ENCODE results near the gene KCNN1.
A peak's percentile ranks its signal among the peaks of the same experiment; 100 is the strongest.

KCNN1 gene

GRCh38 chr19:17947815-17948513 lies 18.9 kb upstream of the KCNN1 start:
- Histone ChIP-seq H3K36me3 (ENCODE audit: control insufficient read depth in 1 of 2, insufficient read depth in 2 of 2, low read depth in 1 of 2, low read length in 2 of 2) (peaks cover 0 to 19% of the 10 kb centered on the region in 2 experiments), H3K9ac (ENCODE audit: low read length) (peak overlapping the region; percentile 51), H3K79me1 (replicated peaks; ENCODE audit: low read length, poor library complexity, severe bottlenecking) (no peaks in the 10 kb centered on the region), H2BK5ac (ENCODE audit: low read depth, low read length, poor library complexity, severe bottlenecking) (no peak overlapping the region), H3K18ac (ENCODE audit: low read depth in 1 of 2, low read length in 2 of 2) (no peak overlapping the region), H3K27ac (ENCODE audit: low read length, poor library complexity, severe bottlenecking) (no peak overlapping the region), H4K91ac (ENCODE audit: low read length) (no peak overlapping the region), H2BK15ac (ENCODE audit: low read depth, poor library complexity, severe bottlenecking) (peak overlapping the region; percentile 39), H3K23ac (ENCODE audit: low read length in 2 of 2) (no peak overlapping the region), H3K27me3 (ENCODE audit: control insufficient read depth in 1 of 2, insufficient read depth in 1 of 2, low read length in 2 of 2) (peaks cover 43% of the 10 kb centered on the region in 2 experiments), H4K8ac (ENCODE audit: low read length) (no peak overlapping the region), H3K14ac (ENCODE audit: low read length in 2 of 2) (no peak overlapping the region), H2BK120ac (ENCODE audit: low read depth, low read length) (peak overlapping the region; percentile 91), H2AFZ (ENCODE audit: low read depth, low read length) (no peak overlapping the region), H3K4ac (ENCODE audit: low read depth in 1 of 2, low read length in 2 of 2) (no peak overlapping the region), H3K4me3 (ENCODE audit: insufficient read depth in 1 of 2, low read depth in 1 of 2, low read length in 2 of 2) (peak overlapping the region; percentile 51 to 63), H3K4me1 (ENCODE audit: control insufficient read depth, insufficient read depth, low read depth, low read length) (peaks cover 46% of the 10 kb centered on the region), H3K9me3 (ENCODE audit: control insufficient read depth, low read length) (no peaks in the 10 kb centered on the region), H2BK12ac (ENCODE audit: low read length in 2 of 2) (no peak overlapping the region), H3K4me2 (ENCODE audit: low read length, poor library complexity, severe bottlenecking) (peak overlapping the region; percentile 81), H2AK5ac (ENCODE audit: low read length, severe bottlenecking) (no peak overlapping the region)
- 2% methylated on average over 48 of the region's 92 CpGs for WGBS
- peak; percentile 90 for DNase-seq

- Histone ChIP-seq H2BK120ac (ENCODE audit: low read depth, low read length) (peak overlapping the region; percentile 91), H3K23ac (ENCODE audit: low read length in 2 of 2) (no peak overlapping the region), H2BK5ac (ENCODE audit: low read depth, low read length, poor library complexity, severe bottlenecking) (no peak overlapping the region), H2BK12ac (ENCODE audit: low read length in 2 of 2) (no peak overlapping the region), H4K8ac (ENCODE audit: low read length) (no peak overlapping the region), H3K18ac (ENCODE audit: low read depth in 1 of 2, low read length in 2 of 2) (no peak overlapping the region), H3K27ac (ENCODE audit: low read length, poor library complexity, severe bottlenecking) (no peak overlapping the region), H2BK15ac (ENCODE audit: low read depth, poor library complexity, severe bottlenecking) (no peak overlapping the region), H4K91ac (ENCODE audit: low read length) (no peak overlapping the region), H3K4me1 (ENCODE audit: control insufficient read depth, insufficient read depth, low read depth, low read length) (peaks cover 46% of the 10 kb centered on the region), H3K14ac (ENCODE audit: low read length in 2 of 2) (no peak overlapping the region), H3K9ac (ENCODE audit: low read length) (no peak overlapping the region), H3K27me3 (ENCODE audit: control insufficient read depth in 1 of 2, insufficient read depth in 1 of 2, low read length in 2 of 2) (peaks cover 48 to 49% of the 10 kb centered on the region in 2 experiments), H3K9me3 (ENCODE audit: control insufficient read depth, low read length) (no peaks in the 10 kb centered on the region), H2AK5ac (ENCODE audit: low read length, severe bottlenecking) (no peak overlapping the region), H2AFZ (ENCODE audit: low read depth, low read length) (no peak overlapping the region), H3K4me2 (ENCODE audit: low read length, poor library complexity, severe bottlenecking) (peak overlapping the region; percentile 81), H3K36me3 (ENCODE audit: control insufficient read depth in 1 of 2, insufficient read depth in 2 of 2, low read depth in 1 of 2, low read length in 2 of 2) (peaks cover 0 to 14% of the 10 kb centered on the region in 2 experiments), H3K4me3 (ENCODE audit: insufficient read depth in 1 of 2, low read depth in 1 of 2, low read length in 2 of 2) (peak overlapping the region; percentile 41 to 63), H3K79me1 (replicated peaks; ENCODE audit: low read length, poor library complexity, severe bottlenecking) (no peaks in the 10 kb centered on the region), H3K4ac (ENCODE audit: low read depth in 1 of 2, low read length in 2 of 2) (no peak overlapping the region)
- peak; percentile 4 for DNase-seq
- WGBS = 2% methylated on average over 10 of the region's 16 CpGs
Measured at GRCh38 chr19:17948514-17948900, 18.4 kb upstream of the KCNN1 start.

- Histone ChIP-seq H3K14ac (ENCODE audit: low read length in 2 of 2) (no peak overlapping the region), H3K4ac (ENCODE audit: low read depth in 1 of 2, low read length in 2 of 2) (no peak overlapping the region), H2BK120ac (ENCODE audit: low read depth, low read length) (no peak overlapping the region), H2BK12ac (ENCODE audit: low read length in 2 of 2) (peak overlapping the region in 1 of 2 experiments; percentile 60), H3K23ac (ENCODE audit: low read length in 2 of 2) (peak overlapping the region in 1 of 2 experiments; percentile 60), H3K9me3 (ENCODE audit: control insufficient read depth, low read length) (no peaks in the 10 kb centered on the region), H3K79me1 (replicated peaks; ENCODE audit: low read length, poor library complexity, severe bottlenecking) (no peaks in the 10 kb centered on the region), H3K36me3 (ENCODE audit: control insufficient read depth in 1 of 2, insufficient read depth in 2 of 2, low read depth in 1 of 2, low read length in 2 of 2) (peaks cover 0 to 7% of the 10 kb centered on the region in 2 experiments), H2AFZ (ENCODE audit: low read depth, low read length) (no peak overlapping the region), H3K4me2 (ENCODE audit: low read length, poor library complexity, severe bottlenecking) (peak overlapping the region; percentile 81), H3K27me3 (ENCODE audit: control insufficient read depth in 1 of 2, insufficient read depth in 1 of 2, low read length in 2 of 2) (peaks cover 55 to 56% of the 10 kb centered on the region in 2 experiments), H2BK5ac (ENCODE audit: low read depth, low read length, poor library complexity, severe bottlenecking) (no peak overlapping the region), H2AK5ac (ENCODE audit: low read length, severe bottlenecking) (no peak overlapping the region), H4K91ac (ENCODE audit: low read length) (no peak overlapping the region), H3K18ac (ENCODE audit: low read depth in 1 of 2, low read length in 2 of 2) (no peak overlapping the region), H4K8ac (ENCODE audit: low read length) (no peak overlapping the region), H3K4me3 (ENCODE audit: insufficient read depth in 1 of 2, low read depth in 1 of 2, low read length in 2 of 2) (peak overlapping the region in 1 of 2 experiments; percentile 41), H2BK15ac (ENCODE audit: low read depth, poor library complexity, severe bottlenecking) (peak overlapping the region; percentile 76), H3K27ac (ENCODE audit: low read length, poor library complexity, severe bottlenecking) (no peak overlapping the region), H3K9ac (ENCODE audit: low read length) (no peak overlapping the region), H3K4me1 (ENCODE audit: control insufficient read depth, insufficient read depth, low read depth, low read length) (peaks cover 40% of the 10 kb centered on the region)
- peak; percentile 14 for DNase-seq
- 3% methylated on average over 45 of the region's 49 CpGs for WGBS
Measured at GRCh38 chr19:17948931-17949930, 17.7 kb upstream of the KCNN1 start.

- H3K79me1 ChIP-seq (replicated peaks; ENCODE audit: low read length, poor library complexity, severe bottlenecking) = no peaks in the 10 kb centered on the region
- no peak overlapping the region for H4K91ac ChIP-seq (ENCODE audit: low read length)
- peaks cover 61 to 63% of the 10 kb centered on the region in 2 experiments for H3K27me3 ChIP-seq (ENCODE audit: control insufficient read depth in 1 of 2, insufficient read depth in 1 of 2, low read length in 2 of 2)
- no peak overlapping the region for H2AK5ac ChIP-seq (ENCODE audit: low read length, severe bottlenecking)
- no peak overlapping the region for H2BK120ac ChIP-seq (ENCODE audit: low read depth, low read length)
- peak; percentile 29 for DNase-seq
- H3K9me3 ChIP-seq (ENCODE audit: control insufficient read depth, low read length) = no peaks in the 10 kb centered on the region
- no peak overlapping the region for H3K4ac ChIP-seq (ENCODE audit: low read depth in 1 of 2, low read length in 2 of 2)
- no peak overlapping the region for H3K9ac ChIP-seq (ENCODE audit: low read length)
- H3K18ac ChIP-seq (ENCODE audit: low read depth in 1 of 2, low read length in 2 of 2) = no peak overlapping the region
- H3K4me3 ChIP-seq (ENCODE audit: insufficient read depth in 1 of 2, low read depth in 1 of 2, low read length in 2 of 2) = no peak overlapping the region
- no peak overlapping the region for H3K14ac ChIP-seq (ENCODE audit: low read length in 2 of 2)
- H2BK15ac ChIP-seq (ENCODE audit: low read depth, poor library complexity, severe bottlenecking) = no peak overlapping the region
- H4K8ac ChIP-seq (ENCODE audit: low read length) = no peak overlapping the region
- H2BK12ac ChIP-seq (ENCODE audit: low read length in 2 of 2) = no peak overlapping the region
- no peak overlapping the region for H3K4me2 ChIP-seq (ENCODE audit: low read length, poor library complexity, severe bottlenecking)
- peaks cover 38% of the 10 kb centered on the region for H3K4me1 ChIP-seq (ENCODE audit: control insufficient read depth, insufficient read depth, low read depth, low read length)
- H3K27ac ChIP-seq (ENCODE audit: low read length, poor library complexity, severe bottlenecking) = no peak overlapping the region
- peak overlapping the region in 1 of 2 experiments; percentile 96 for H3K23ac ChIP-seq (ENCODE audit: low read length in 2 of 2)
- peaks cover 0 to 4% of the 10 kb centered on the region in 2 experiments for H3K36me3 ChIP-seq (ENCODE audit: control insufficient read depth in 1 of 2, insufficient read depth in 2 of 2, low read depth in 1 of 2, low read length in 2 of 2)
- no peak overlapping the region for H2BK5ac ChIP-seq (ENCODE audit: low read depth, low read length, poor library complexity, severe bottlenecking)
- WGBS = 4% methylated on average over 9 of the region's 11 CpGs
- no peak overlapping the region for H2AFZ ChIP-seq (ENCODE audit: low read depth, low read length)
Measured at GRCh38 chr19:17949956-17950309, 17.0 kb upstream of the KCNN1 start.

Measured in mesenchymal stem cell (in vitro differentiated cells and primary cell).